Erythroblast (primary cell): ENCODE data around the gene OR9A2.

Source experiments
- GATA1 ChIP-seq: IDR thresholded peaks from 2 replicates; pipeline ENCODE4 v1.6.1; 2011; ENCODE audit warnings: low read depth, mild to moderate bottlenecking, control low read depth, low read length, moderate library complexity
- POLR2A ChIP-seq: IDR thresholded peaks from 2 replicates; pipeline ENCODE4 v1.6.1; 2011; ENCODE audit warnings: mild to moderate bottlenecking, low read length

- TF ChIP-seq POLR2A = no peak
- no peak for TF ChIP-seq GATA1
Observed at GRCh38 chr7:143069912-143070500, 43.1 kb upstream of the OR9A2 start.
